Measurements from ENCODE around the gene C8G. TPM values are rescaled to one million over a fixed set of nuclear protein-coding genes. Genes with fewer than 3 reads are reported as not detected.

Gene C8G
- total RNA-seq, 1 experiment from 2014 or later = 2.9 TPM

DNA sequence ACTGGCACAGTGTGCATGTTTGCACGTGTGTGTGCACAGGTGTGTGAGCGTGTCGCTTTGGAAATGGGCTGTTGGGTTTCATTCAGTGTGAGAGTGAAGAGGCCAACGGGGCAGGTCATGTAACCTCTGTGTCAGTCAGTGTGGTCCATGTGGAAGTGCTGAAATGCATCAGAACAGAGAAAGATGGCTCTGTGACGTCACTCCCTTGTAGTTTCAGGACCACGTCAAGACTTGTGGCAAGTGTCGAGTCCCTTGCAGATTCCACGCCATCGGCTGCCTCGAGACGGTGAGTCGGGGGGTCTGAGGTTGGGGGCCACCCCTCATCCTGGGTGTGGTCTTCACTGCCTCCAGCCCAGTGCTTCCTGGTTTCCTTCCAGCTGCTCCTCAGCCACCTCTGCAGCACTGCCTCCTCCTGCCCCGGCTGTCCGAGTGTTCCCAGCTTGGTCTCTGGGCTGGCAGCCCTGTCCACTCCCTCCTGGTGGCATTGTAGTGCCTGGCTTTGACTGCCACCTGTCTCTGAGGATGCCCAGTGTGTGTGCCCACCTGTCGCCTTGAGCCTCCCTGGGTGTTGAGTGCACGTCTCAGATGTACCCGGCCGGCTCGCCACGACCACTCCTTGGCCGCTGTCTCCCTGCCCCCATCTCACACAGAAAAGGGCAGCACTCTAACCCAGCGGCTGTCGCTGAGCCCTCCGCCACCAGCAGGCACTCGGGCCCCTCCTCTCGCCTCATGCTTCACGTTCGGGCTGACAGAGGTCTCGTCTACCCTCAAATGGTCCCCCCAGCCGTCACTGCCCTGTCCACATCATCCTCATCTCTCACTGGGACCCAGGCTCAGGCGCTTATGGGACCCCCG, 28.5 kb upstream of the C8G start:
- Histone ChIP-seq H3K27me3 (ENCODE audit: control insufficient read depth, insufficient read depth, low read length) (no peaks in the 10 kb centered on the region), H3K36me3 (ENCODE audit: control insufficient read depth, insufficient read depth, low read length) (no peaks in the 10 kb centered on the region), H3K4me3 (ENCODE audit: low read depth in 2 of 2, low read length in 2 of 2) (no peak overlapping the region), H3K27ac (ENCODE audit: low read length) (no peak overlapping the region), H3K4me1 (ENCODE audit: control insufficient read depth, insufficient read depth, low read length) (no peaks in the 10 kb centered on the region), H3K9me3 (ENCODE audit: control insufficient read depth, insufficient read depth, low read depth, low read length) (no peaks in the 10 kb centered on the region)
- no TSS peak for BruUV-seq (replicated peaks)
- in situ Hi-C loops (cut with HindIII; ENCODE audit: low pct_unique_long_range_greater_than_20kb, low sequenced_read_pairs) (no loop called here), intact Hi-C loops (cut with micrococcal nuclease; ENCODE audit: unreplicated experiment) (no loop called here)
- ChIA-PET CTCF (interaction anchor here (0.5 kb wide), 1 partner anchor 63 kb away, joined by 7 read pairs; no protein-coding TSS in a partner anchor), POLR2A (no interaction called here)
- ATAC-seq (peak; percentile 42; the same call in 1 of the 2 replicates), DNase-seq (ENCODE audit: low read depth, low spot score) (no peak)
- TF ChIP-seq SIN3A (IDR thresholded peaks at IDR 0.05; ENCODE audit: borderline replicate concordance, insufficient read depth, low read depth, low read length) = no peak
- no peak for TF ChIP-seq POLR2AphosphoS5 (IDR thresholded peaks at IDR 0.05; ENCODE audit: low read depth, low read length)
- TF ChIP-seq, protein P1, sequence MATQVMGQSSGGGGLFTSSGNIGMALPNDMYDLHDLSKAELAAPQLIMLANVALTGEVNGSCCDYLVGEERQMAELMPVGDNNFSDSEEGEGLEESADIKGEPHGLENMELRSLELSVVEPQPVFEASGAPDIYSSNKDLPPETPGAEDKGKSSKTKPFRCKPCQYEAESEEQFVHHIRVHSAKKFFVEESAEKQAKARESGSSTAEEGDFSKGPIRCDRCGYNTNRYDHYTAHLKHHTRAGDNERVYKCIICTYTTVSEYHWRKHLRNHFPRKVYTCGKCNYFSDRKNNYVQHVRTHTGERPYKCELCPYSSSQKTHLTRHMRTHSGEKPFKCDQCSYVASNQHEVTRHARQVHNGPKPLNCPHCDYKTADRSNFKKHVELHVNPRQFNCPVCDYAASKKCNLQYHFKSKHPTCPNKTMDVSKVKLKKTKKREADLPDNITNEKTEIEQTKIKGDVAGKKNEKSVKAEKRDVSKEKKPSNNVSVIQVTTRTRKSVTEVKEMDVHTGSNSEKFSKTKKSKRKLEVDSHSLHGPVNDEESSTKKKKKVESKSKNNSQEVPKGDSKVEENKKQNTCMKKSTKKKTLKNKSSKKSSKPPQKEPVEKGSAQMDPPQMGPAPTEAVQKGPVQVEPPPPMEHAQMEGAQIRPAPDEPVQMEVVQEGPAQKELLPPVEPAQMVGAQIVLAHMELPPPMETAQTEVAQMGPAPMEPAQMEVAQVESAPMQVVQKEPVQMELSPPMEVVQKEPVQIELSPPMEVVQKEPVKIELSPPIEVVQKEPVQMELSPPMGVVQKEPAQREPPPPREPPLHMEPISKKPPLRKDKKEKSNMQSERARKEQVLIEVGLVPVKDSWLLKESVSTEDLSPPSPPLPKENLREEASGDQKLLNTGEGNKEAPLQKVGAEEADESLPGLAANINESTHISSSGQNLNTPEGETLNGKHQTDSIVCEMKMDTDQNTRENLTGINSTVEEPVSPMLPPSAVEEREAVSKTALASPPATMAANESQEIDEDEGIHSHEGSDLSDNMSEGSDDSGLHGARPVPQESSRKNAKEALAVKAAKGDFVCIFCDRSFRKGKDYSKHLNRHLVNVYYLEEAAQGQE (IDR thresholded peaks at IDR 0.05; ENCODE audit: insufficient read depth in 1 of 2, low read depth in 2 of 2, low read length in 1 of 2) = 0 out of 4 replicates have a peak, but pooled peaks of 1 of the 2 experiments have one; percentile 5

DNA sequence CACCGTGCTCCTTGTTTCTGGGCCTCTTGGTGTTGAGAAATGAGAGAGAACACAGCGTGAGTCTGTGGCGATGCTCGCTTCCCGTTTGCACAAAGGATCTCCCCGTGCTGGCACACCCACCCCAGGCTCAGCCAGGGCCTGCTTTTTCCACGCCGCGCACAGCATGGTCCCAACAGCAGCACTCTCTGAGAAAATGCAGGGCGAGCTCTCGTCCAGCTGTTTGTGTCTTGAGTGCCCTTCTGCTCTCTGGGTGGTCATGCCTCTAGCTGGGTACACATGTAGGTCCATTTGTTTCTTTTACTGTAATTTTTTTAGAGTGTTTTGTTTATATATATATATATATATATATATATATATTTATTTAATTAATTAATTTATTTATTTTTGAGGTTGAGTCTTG, 27.1 kb upstream of the C8G start:
- no peaks in the 10 kb centered on the region for H3K9me3 ChIP-seq (ENCODE audit: control insufficient read depth, insufficient read depth, low read depth, low read length)
- TF ChIP-seq SIN3A (IDR thresholded peaks at IDR 0.05; ENCODE audit: borderline replicate concordance, insufficient read depth, low read depth, low read length) (no peak), TCF7L2 (IDR thresholded peaks at IDR 0.05; ENCODE audit: low read depth, low read length) (no peak), POLR2AphosphoS5 (IDR thresholded peaks at IDR 0.05; ENCODE audit: low read depth, low read length) (no peak)
- TF ChIP-seq, protein P2, sequence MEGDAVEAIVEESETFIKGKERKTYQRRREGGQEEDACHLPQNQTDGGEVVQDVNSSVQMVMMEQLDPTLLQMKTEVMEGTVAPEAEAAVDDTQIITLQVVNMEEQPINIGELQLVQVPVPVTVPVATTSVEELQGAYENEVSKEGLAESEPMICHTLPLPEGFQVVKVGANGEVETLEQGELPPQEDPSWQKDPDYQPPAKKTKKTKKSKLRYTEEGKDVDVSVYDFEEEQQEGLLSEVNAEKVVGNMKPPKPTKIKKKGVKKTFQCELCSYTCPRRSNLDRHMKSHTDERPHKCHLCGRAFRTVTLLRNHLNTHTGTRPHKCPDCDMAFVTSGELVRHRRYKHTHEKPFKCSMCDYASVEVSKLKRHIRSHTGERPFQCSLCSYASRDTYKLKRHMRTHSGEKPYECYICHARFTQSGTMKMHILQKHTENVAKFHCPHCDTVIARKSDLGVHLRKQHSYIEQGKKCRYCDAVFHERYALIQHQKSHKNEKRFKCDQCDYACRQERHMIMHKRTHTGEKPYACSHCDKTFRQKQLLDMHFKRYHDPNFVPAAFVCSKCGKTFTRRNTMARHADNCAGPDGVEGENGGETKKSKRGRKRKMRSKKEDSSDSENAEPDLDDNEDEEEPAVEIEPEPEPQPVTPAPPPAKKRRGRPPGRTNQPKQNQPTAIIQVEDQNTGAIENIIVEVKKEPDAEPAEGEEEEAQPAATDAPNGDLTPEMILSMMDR (IDR thresholded peaks at IDR 0.05) = no peak
- TF ChIP-seq, protein P1 (IDR thresholded peaks at IDR 0.05; ENCODE audit: insufficient read depth in 1 of 2, low read depth in 2 of 2, low read length in 1 of 2) = no peak
- H3K4me1 ChIP-seq (ENCODE audit: control insufficient read depth, insufficient read depth, low read length) = no peaks in the 10 kb centered on the region
- DNase-seq (ENCODE audit: low read depth, low spot score) (no peak), ATAC-seq (no peak)
- CTCF ChIA-PET = no interaction called here
- no peak overlapping the region for H3K4me3 ChIP-seq (ENCODE audit: low read depth in 2 of 2, low read length in 2 of 2)
- intact Hi-C loops (cut with micrococcal nuclease; ENCODE audit: unreplicated experiment) (no loop called here), in situ Hi-C loops (cut with HindIII; ENCODE audit: low pct_unique_long_range_greater_than_20kb, low sequenced_read_pairs) (no loop called here)
- no peaks in the 10 kb centered on the region for H3K27me3 ChIP-seq (ENCODE audit: control insufficient read depth, insufficient read depth, low read length)
- no peaks in the 10 kb centered on the region for H3K36me3 ChIP-seq (ENCODE audit: control insufficient read depth, insufficient read depth, low read length)
- POLR2A ChIA-PET = no interaction called here
- no TSS peak for BruUV-seq (replicated peaks)
- no peak overlapping the region for H3K27ac ChIP-seq (ENCODE audit: low read length)
